TTC549 (cell line): Measurements from ENCODE around the gene NEURL1B.
"Not testable (repeated sequence)": the region's sequence is repeated elsewhere in the genome, so short reads cannot be mapped to it uniquely, and the experiment has no call there.

ENCODE experiments used
- FAIRE-seq: peaks from 2 replicates; lab custom pipeline; 2012; peaks lifted over from hg19 to GRCh38; lab: Jason Lieb, UNC

NEURL1B gene

DNA sequence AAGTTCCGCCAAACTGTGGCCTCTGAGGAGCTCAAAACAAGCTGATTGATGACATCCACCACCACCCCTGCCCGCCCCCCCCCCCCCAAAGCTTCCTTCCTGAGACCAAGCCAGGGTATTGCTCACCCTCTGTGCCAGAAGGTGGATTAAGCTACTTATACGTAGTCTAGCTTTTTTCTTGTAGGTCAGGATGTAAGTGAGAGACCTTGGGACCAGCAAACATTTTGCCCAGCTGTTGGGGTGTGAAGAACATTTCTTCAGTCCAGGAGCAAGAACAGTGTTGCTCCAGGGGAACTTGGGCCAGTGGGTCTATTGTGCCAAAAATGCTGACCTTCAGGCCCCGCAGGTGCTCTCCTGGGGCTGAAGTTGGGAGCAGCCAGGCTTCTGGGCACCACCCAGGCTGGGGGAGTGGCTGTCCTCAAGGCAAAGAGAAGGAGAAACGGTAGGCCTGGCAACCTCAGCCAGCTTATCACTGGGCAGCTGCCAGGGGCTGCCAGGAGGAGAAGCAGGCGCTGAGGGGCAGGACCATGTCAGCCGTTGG, 18.0 kb downstream of the NEURL1B start:
- no peak for FAIRE-seq

DNA sequence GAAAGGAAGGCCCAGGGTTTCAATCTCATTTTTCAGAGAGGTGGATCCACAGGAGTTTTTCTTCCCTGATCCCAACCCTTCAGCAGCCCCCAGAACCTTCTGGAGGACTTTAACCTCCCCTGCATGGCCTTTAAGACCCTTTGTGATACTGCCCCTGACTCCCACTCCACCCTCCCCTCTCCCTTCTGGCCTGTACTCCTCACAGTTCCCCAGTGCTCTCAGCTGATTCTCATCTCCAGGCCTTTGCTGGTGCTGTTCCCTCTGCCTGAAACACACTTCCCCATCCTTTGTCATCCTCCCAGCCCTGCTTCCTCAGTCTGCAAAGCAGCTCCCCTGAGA, 18.5 kb downstream of the NEURL1B start:
- FAIRE-seq: no peak

DNA sequence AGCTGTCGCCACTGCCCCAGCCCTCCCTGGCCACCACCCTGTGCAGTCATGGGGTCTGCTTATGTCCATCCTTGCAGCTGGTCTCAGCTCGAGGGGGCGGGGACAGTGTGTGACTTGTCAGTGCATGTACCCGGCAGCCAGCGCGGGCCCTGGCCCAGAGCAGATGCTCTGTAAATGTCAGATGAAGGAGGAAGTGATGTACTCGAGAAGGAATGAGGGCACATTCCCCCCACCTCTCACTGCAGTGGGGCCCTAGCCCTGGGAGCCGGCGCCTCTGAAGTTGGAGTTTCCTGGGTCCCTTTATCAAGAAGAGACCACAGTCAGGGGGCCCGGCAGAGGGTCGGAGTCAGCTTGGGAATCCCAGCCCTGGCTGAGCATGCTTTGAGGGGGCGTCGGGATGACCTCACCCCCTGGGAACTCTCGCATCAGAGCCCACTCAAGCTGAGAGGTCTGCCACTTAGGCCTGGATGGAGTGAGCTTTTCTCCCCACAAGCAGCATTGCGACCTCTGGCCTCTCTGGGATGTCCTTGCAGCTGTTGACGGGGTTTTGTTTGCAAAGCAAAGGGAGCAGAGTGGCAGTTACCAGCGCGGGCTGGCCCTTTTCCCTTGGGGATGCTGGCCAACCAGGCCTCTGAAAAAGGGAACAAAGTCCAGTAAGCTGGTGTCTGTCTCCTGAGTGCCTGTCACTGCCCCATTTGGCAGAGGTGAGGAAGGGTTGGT, 19.0 kb downstream of the NEURL1B start:
- FAIRE-seq: no peak

DNA sequence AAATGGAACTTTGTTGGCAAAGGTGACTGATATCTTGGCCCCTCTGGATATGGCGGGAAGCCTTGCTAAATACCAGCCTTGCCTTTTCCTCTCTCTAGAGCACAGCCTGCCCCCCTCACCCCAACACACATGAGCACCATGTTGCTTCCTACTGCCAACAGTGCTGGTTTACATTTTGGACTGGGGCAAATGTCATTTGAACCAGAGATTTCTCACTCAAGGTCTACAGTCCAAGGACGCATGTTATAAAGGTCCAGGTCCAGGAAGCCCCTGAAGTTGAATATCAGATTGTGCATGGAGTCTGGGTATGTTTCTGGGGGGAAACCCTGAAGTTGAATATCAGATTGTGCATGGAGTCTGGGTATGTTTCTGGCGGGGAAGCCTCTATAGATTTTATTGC, 19.9 kb downstream of the NEURL1B start:
- FAIRE-seq: no peak

DNA sequence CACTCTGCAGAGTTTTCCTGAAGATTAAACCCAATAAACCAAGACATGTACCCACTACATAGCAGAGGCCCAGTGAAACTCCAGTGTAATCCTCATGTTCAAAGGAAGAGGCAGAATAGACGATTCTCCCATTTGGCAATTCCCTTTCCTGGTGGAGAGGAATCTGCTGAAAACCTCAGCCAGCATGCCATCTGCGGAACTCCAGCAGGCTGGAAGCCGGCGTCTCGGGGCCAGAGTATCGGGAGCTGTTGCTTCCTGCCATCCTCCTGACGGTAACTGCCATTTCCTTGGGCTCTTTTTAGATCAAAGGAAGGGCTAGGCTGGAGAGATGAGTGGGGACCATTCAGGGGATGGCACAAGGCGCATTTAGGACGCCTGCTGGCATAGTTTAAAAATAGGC, 20.5 kb downstream of the NEURL1B start:
- no peak for FAIRE-seq

DNA sequence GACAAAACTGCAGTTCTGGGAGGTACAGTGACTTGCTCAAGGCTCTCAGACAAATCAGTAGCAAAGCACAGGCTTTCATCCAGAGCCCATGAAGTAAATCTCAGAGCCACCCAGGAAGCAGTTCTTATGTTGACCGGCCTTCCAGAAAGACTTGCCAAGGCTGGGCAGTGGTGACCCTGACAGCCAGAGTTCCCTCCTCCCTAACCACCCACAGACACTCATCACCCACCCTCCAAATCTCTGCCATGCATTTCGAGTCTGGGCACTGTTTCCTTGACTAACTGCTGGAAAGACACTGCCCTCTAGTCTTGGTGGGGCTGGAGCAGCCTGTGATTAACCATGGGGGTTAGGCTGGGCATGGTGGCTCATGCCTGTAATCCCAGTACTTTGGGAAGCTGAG, 21.5 kb downstream of the NEURL1B start:
- no peak for FAIRE-seq

DNA sequence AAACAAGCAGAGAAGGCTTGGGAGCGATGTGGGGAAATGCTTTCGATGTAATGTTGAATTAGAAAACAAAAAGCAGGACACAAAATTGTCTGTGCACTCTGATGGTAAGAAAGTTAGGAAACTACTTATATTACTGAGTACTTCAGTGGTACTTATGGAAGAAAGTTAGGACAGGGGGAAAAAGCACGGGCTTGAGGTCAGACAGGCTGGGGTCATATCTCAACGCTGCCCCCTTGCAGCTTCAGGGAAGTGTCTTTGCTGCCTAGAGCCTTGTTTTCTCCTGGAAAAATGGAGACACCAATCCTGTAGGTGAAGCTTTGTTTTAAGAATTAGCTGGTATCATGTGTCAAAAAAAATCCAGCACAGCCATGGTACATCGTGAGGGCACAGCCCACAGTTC, 23.0 kb downstream of the NEURL1B start:
- FAIRE-seq: no peak

DNA sequence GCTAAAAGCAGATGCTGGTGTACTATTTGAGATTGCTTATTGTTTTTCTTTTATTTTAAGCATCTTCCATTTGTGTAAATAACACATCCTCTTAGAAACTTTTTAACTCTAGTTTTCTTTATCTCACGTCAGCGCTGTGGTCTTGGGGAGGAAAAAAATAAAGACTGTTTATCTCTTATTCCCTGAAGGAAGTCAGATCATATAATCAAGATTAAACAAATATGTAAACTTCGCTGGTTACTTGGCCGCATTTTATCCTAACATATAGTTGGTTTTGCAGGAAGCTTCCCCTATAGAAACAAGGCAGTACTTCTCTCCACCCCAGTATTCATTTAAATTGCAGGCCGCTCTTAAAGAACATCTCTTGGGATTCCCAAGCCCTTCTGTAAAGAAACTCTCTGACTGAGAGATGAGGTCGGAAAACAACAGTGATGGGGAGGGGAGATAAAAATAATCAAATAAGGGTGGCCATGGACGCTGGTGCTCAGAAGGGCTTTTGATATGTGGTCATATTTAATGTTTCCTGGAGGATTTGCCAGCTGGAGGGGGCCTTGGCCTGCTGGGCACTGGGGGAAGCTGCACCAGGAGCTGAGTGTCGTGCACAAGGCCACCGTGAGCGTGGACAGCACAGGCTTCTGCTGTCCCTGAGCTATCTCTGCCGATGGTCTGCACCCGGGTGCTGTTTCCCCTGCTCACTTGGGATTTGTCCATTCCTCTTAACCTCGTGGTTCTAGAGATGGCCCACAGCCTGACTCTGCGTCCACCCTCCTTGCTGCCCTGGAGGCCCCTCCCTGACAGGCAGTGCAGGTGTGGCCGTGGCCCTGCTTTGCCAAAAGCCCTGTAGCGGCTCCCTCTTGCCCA, 23.8 kb downstream of the NEURL1B start:
- no peak for FAIRE-seq

DNA sequence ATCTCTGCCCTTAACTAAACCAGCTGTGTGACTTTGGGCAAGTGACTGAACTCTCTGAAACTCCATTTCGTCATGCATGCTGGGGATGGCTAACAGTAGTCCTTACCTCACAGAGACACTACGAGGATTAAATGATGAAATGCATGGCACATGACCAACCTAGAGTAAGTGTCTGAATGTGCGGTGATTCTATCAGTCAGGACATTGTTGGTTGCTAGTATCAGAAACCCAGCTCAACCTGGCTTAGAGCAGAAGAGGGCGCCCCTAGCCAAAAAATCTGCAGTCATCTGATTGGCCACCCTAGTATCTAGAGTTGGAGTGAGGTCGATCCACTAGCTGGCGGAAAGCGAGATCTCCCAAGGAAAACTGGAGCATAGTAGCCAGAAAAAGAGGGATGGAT, 25.2 kb downstream of the NEURL1B start:
- FAIRE-seq: no peak

DNA sequence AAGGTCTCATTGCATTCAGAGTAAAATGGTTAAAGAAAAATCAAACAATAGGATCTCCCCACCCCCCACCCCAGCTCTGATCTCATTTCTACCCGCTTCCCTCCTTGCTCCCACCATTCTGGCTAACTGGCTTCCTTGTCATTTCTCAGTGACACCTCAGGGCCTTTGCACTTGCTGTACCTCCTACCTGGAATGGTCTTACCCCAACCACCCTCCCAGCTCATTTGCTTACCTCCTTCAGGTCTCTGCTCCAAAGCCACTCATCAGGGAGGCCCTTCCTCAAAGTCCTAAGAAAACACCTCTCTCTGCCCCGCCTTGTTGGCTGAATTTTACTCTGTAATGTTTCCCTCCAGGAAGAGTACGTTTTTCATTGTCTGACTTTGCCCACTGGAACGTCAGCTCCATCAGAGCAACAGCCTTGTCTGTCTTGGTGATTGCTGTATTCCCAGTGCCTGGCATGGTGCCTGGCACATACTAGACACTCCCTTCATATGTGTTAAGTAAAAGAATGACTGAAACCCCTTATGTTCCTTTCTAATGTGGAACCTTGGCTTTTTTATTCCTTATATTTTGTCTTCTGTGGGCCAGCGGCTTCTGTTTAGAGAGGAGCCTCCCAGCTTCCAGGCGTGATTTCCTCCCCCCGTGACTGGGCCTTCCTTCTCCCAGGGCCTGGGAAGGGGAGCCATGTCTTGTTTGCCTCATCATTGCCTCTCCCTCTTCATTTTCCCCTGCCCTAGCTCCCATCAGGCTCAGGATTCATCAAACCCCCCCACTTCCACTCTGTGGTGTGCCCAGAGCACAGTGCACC, 26.9 kb downstream of the NEURL1B start:
- no peak for FAIRE-seq

DNA sequence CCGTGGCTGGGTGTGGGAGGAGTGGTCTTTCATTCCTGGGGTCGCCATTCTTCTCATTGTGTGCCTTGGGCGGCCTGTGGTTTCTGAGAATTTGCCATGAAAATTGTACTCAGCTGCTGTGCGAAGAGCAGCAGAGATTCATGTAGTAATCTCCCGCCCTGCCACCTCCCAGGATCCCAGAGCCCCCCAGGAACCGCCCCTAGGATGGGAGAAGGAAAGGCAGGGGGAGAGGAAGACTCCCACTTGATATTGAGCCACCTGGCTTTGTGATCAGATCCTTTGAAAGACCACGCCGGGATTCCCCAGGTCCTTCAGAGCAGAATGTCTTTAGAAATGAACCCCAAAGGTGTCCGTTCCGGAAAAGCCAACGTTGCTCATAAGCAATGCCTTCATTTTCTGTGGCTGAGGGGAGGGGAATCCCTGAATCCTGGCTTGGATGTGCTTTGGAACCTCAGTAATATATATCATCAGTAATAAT, 27.6 kb downstream of the NEURL1B start:
- no peak for FAIRE-seq

DNA sequence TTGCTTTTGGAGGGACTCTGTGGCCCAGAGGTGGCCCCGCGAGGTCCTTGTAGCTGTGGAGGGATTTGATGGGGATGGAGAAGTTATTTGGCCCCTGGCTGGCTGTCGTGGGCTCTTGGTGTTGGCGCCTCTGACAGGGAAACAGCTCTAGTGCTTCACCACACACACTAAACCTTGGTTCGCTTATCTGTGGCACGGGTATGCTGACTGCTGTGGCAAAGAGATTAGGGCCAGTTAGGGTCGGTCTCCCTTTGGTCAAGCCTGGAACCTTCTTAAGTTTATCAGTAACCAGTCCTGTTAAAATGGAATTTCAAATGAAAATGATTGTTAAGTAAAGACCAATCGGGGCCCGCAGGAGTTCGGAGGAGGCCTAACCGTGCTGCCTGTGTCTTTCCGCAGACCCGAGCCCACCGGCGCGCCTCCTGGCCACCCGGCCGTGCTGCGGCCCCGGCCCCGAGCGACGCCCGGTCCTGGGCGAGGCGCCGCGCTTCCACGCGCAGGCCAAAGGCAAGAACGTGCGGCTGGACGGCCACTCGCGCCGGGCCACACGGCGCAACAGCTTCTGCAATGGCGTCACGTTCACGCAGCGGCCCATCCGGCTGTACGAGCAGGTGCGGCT, 28.4 kb downstream of the NEURL1B start:
- no peak for FAIRE-seq

DNA sequence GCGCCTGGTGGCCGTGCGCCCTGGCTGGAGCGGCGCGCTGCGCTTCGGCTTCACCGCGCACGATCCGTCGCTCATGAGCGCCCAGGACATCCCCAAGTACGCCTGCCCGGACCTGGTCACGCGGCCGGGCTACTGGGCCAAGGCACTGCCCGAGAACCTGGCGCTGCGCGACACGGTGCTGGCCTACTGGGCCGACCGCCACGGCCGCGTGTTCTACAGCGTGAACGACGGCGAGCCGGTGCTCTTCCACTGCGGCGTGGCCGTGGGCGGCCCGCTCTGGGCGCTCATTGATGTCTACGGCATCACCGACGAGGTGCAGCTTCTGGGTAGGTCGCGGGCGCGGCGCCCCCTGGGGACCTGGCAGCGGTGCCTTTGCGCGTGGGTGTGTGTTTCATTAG, 28.9 kb downstream of the NEURL1B start:
- no peak for FAIRE-seq

DNA sequence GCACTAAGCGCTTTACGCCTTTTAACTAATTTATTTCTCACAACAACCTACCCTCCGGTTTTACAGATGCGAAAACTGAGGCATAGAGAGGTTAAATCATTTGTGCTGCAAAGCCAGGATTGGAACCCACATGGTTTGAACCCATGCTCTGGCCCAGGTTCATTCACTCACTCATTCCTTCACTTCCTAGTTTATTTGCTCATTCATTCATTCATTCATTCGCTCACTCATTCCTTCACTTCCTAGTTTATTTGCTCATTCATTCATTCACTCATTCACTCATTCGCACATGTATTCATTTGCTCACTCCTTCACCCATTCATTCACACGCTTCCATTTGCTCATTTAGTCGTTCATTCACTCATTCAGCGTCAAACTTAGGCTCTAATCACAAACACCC, 29.4 kb downstream of the NEURL1B start:
- no peak for FAIRE-seq

DNA sequence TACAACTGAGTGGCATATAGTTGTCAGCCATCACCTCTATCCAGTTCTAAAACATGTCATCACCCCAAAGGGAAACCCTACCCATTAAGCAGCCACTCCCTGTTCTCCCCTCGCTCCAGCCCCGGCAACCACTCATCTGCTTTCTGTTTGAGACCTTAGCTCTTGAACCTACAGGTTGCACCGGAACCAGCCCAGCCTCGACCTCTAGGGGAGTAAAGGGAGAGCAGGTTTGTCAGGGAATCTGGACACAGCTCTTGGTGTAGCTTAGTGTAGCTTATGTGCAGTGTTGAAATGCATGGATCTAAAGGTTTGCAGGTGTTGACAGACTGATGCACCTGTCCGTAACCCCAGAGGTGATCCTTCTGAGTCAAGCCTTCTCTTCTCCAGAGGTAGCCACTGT, 30.0 kb downstream of the NEURL1B start:
- no peak for FAIRE-seq

DNA sequence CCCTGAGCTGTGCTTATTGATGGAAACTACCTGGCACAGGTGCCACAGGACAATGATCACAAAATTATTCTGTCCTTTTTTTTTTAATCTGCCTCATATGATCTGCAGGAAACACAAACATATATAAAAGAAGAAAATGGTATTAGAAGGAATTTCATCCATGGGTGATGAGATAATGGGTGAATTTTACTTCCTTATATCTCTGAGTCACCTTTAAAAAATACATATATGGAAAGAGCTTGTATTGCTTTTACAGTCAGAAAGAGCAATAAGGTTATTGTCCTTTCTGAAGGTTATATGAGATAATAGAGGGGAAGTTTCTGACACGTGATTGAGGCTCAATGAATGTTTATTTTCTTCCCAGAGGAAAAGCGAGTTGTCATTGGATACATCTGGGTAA, 31.6 kb downstream of the NEURL1B start:
- FAIRE-seq: no peak

DNA sequence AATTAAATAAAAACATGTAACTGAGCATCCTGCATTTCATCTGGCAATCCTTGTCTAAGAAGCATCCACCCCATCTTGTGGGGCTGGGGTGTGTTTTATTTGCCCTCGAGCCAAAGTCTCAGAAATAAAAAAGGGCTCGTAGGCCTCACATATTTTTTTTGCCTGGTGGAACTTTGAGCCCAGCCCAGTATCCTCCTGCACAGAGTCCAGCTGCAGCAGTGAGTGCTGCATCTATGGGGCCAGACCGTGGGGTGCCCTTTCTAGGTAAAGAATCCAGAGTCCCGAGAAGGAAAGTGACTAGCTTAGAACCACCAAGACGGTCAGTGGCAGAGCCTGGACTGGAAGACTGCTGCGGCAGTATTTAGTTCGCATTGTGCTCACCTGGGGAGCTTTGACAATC, 33.1 kb downstream of the NEURL1B start:
- FAIRE-seq: no peak

DNA sequence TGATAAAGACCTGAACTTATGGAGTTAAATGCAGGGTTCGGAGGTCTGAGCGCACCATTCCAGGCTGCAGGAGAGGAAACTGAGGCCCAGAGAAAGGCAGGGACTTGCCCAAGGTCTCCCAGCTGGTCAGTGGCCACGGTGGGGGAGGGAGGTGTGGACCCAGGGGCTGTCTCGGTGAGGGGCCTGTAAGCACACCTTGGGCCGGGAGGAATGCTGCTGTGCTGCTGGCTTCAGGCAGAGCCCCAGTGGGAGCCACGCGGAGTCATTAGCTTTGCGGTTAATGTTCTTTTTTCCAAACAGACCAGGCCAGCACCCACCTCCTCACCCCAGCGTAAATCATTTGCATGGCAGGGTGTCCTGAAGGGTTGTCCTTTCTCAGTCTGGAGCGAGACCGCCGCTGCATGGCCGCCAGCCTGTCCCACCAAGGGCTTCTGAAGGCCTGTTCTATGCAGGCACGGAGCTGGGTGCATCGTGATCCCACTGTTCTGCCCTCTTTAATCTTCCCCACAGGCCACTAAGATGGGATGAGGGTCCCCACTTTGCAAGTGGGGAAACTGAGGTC, 35.9 kb downstream of the NEURL1B start:
- FAIRE-seq: no peak

DNA sequence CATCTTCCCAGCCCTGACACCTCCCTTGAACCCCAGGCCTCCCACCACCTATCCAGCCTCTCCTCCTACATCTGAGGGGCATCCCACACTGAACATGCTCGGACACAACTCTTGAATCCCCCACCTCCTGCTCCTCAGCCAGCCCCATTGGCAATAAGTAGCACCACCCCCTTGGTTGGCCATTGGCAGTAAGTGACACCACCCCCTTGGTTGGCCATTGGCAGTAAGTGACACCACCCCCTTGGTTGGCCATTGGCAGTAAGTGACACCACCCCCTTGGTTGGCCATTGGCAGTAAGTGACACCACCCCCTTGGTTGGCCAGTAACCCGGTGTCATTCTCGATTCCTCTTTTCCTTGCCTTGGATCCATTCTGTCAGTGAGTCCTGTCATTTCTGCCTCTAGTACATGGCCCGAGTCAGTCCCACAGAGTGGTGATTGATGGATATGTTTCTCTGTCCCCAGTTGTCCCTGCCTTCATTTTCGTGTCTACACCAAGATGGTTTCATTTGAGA, 37.4 kb downstream of the NEURL1B start:
- FAIRE-seq: not testable (repeated sequence)

DNA sequence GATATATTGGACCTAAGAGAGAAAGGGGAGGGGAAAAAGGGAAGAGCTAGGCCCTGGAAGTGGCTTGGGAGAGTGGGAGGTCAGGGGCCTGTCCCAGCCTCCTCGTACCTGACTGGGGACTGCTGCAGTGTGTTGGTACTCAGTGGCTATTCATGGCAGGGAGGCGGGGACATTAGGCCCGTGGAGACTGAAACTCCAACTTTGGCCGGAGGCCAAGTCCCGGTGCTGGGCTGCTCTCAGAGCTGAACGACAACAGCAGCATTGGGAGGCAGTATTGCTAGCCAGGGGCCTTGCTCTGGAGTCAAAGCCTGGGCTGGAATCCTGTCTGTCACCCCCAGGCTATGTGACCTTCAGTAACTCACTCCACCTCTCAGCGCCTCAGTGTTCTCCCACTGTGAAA, 37.8 kb downstream of the NEURL1B start:
- no peak for FAIRE-seq

DNA sequence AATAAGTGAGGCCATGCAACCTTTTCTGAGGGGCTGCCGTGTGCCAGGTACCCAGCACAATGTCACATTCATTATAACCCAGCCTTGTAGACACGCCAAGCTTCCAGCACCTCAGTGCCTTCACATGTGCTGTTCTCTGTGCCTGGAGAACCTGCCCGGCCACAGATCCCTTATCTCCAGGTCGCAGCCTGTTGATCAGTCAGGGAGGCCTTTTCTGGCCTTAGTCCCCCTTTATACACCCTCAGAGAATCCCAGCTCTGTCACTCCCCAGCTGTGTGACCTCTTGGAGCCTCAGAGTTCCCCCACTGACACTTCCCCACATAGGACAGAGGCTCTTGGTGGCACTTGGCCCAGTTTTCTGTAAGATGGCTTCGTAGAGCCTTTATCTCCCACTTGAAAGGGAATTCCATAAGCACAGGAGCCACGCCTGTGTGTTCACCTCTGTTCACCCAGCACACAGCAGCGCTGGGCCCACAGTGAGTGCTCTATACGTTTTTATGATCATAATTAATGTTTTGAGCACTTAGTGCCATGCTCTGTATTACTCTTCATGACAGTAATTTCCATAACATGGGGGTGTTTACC, 38.7 kb downstream of the NEURL1B start:
- no peak for FAIRE-seq
